Panc1 (cell line): ENCODE measurements around the gene LHPP.

Source experiments
- CTCF ChIP-seq: fragments of 450-650 bp; IDR thresholded peaks from 2 replicates; pipeline ENCODE4 v1.5.1; 2017; ENCODE audit warnings: mild to moderate bottlenecking
- POLR2AphosphoS5 ChIP-seq: IDR thresholded peaks from 2 replicates; pipeline ENCODE4 v1.6.1; 2012; ENCODE audit warnings: mild to moderate bottlenecking, low read depth, low read length, moderate library complexity
- SIN3A ChIP-seq: IDR thresholded peaks from 2 replicates; pipeline ENCODE4 v1.6.1; 2012; ENCODE audit warnings: low read depth, mild to moderate bottlenecking, low read length, moderate library complexity, borderline replicate concordance; ENCODE audit not compliant: insufficient read depth

DNA sequence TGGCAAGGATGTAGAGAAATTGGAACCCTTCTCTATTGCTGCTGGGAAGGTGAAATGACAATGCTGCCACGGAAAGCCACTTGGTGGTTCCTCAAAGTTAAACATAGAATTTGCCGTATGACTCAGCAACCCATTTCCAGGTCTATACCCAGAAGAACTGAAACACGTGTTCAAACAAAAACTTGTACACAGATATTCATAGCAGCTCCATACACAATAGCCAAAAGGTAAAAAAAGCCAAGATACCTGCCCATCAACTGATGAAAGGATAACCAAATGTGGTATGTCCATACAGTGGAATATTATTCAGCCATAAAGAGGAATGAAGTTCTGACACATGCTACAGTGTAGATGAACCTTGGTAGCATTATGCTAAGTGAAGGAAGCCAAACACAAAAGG is 39.1 kb downstream of the LHPP start:
- no peak for TF ChIP-seq POLR2AphosphoS5
- no peak for TF ChIP-seq SIN3A
- TF ChIP-seq CTCF: no peak
